ENCODE data around the gene NCKAP5. TPM values are rescaled to one million over a fixed set of nuclear protein-coding genes. Genes with fewer than 3 reads are reported as not detected.

The NCKAP5 gene
- total RNA-seq, 1 donor from 2014 or later = 0.87 TPM

GRCh38 chr2:132971310-132972061 is 596.8 kb downstream of the NCKAP5 start:
- Mint-ChIP-seq H3K36me3 (ENCODE audit: low read depth) (no peaks in the 10 kb centered on the region), H3K4me3 (ENCODE audit: unreplicated experiment) (no peak overlapping the region), H3K27ac (ENCODE audit: unreplicated experiment) (no peak overlapping the region), H3K27me3 (ENCODE audit: low read depth) (no peaks in the 10 kb centered on the region), H3K4me1 (ENCODE audit: low read depth) (no peaks in the 10 kb centered on the region), H3K9me3 (ENCODE audit: low read depth) (no peaks in the 10 kb centered on the region)
- TF ChIP-seq CTCF (IDR thresholded peaks at IDR 0.05) = no peak
- no peak for DNase-seq (ENCODE audit: low spot score)

GRCh38 chr2:132969371-132969985 is 598.8 kb downstream of the NCKAP5 start:
- Mint-ChIP-seq H3K4me1 (ENCODE audit: low read depth) (no peaks in the 10 kb centered on the region), H3K4me3 (ENCODE audit: unreplicated experiment) (no peak overlapping the region), H3K9me3 (ENCODE audit: low read depth) (no peaks in the 10 kb centered on the region), H3K27me3 (ENCODE audit: low read depth) (no peaks in the 10 kb centered on the region), H3K27ac (ENCODE audit: unreplicated experiment) (no peak overlapping the region), H3K36me3 (ENCODE audit: low read depth) (no peaks in the 10 kb centered on the region)
- TF ChIP-seq CTCF (IDR thresholded peaks at IDR 0.05) = no peak
- no peak for DNase-seq (ENCODE audit: low spot score)

DNA sequence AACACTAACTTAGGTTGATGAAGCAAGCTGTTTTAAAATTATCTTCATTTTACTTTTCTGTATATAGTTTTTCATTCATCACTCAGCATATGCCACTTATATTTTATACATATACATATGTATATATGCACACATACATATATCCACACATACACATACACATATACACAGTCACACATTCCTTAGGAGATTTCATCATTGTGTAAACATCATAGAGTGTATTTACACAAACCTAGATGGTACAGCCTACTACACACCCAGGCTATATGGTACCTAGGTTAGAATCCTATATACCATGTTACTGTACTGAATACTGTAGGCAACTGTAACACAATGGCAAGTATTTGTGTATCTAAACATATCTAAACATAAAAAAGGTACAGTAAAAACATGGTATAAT is 602.8 kb downstream of the NCKAP5 start:
- no peak for DNase-seq (ENCODE audit: low spot score)
- Mint-ChIP-seq H3K27ac (ENCODE audit: unreplicated experiment) (no peak overlapping the region), H3K27me3 (ENCODE audit: low read depth) (no peaks in the 10 kb centered on the region), H3K9me3 (ENCODE audit: low read depth) (no peaks in the 10 kb centered on the region), H3K36me3 (ENCODE audit: low read depth) (no peaks in the 10 kb centered on the region), H3K4me1 (ENCODE audit: low read depth) (peaks cover 5% of the 10 kb centered on the region), H3K4me3 (ENCODE audit: unreplicated experiment) (no peak overlapping the region)
- TF ChIP-seq CTCF (IDR thresholded peaks at IDR 0.05) = no peak

DNA sequence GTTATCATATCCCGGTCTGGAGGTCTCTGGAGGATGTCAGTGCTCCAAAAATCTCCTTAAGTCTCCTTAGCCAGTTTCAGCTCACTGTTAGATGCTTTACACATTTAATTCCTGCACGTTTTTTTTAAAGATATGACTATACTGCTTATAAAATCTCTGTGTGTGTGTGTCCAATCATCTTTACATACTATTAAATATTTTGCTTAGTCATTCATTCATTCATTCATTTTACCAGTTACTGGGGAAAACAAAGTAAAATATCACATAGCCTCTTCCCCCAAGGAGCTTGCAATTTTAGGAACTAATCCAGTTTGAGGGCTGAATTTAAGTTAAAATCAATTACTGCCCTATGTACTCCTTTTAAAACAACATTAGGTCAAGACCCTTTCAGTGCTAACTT is 605.1 kb downstream of the NCKAP5 start:
- no peaks in the 10 kb centered on the region for H3K9me3 Mint-ChIP-seq (ENCODE audit: low read depth)
- no peak for TF ChIP-seq CTCF (IDR thresholded peaks at IDR 0.05)
- no peak overlapping the region for H3K27ac Mint-ChIP-seq (ENCODE audit: unreplicated experiment)
- H3K4me1 Mint-ChIP-seq (ENCODE audit: low read depth) = peaks cover 5% of the 10 kb centered on the region
- no peak for DNase-seq (ENCODE audit: low spot score)
- no peaks in the 10 kb centered on the region for H3K27me3 Mint-ChIP-seq (ENCODE audit: low read depth)
- H3K36me3 Mint-ChIP-seq (ENCODE audit: low read depth) = no peaks in the 10 kb centered on the region
- no peak overlapping the region for H3K4me3 Mint-ChIP-seq (ENCODE audit: unreplicated experiment)

DNA sequence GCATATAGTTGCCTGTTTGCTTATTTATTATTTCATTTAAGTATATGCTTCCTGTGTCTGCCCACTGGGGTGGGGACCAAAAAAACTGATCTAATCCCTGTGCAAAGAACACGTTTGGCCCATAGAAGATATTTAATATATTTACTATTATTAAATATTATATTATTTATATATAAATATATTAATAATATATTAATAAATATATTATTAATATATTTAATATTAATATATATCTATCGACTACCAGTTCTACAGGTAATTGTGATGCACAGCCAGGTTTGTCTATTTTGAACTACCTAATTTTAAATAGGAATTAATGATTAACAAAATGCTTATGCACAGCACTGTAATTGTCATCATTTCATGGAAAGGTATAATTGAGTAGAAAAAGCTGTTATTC is 609.4 kb downstream of the NCKAP5 start:
- TF ChIP-seq CTCF (IDR thresholded peaks at IDR 0.05) = no peak
- H3K27ac Mint-ChIP-seq (ENCODE audit: unreplicated experiment) = no peak overlapping the region
- H3K36me3 Mint-ChIP-seq (ENCODE audit: low read depth) = no peaks in the 10 kb centered on the region
- H3K4me1 Mint-ChIP-seq (ENCODE audit: low read depth) = peaks cover 5% of the 10 kb centered on the region
- no peaks in the 10 kb centered on the region for H3K27me3 Mint-ChIP-seq (ENCODE audit: low read depth)
- DNase-seq (ENCODE audit: low spot score) = no peak
- no peak overlapping the region for H3K4me3 Mint-ChIP-seq (ENCODE audit: unreplicated experiment)
- H3K9me3 Mint-ChIP-seq (ENCODE audit: low read depth) = no peaks in the 10 kb centered on the region

All from chondrocyte (in vitro differentiated cells).